Transverse colon (tissue), 4 donors: Measurements from ENCODE around the gene SIL1. TPM values are rescaled to one million over a fixed set of nuclear protein-coding genes. Genes with fewer than 3 reads are reported as not detected.

Experiments
- DNase-seq: peaks from one replicate; pipeline ENCODE4 v3.0.0-alpha.2; 2019
- H3K27ac ChIP-seq, 4 donors: fragments of 200-600 bp; sonication (generic); 2 replicates each; pipeline ENCODE4 v1.5.1; 2016 to 2018; ENCODE audit warnings: inconsistent platforms in 4 of 4
- H3K27me3 ChIP-seq: fragments of 200-600 bp; sonication (generic); 2 replicates; pipeline ENCODE4 v1.5.1; 2017; ENCODE audit warnings: inconsistent platforms
- H3K36me3 ChIP-seq, 4 donors: fragments of 200-600 bp; sonication (generic); 2 replicates each; pipeline ENCODE4 v1.5.1; 2017 to 2019; ENCODE audit warnings: inconsistent platforms in 4 of 4
- H3K4me1 ChIP-seq, 4 donors: fragments of 200-600 bp; sonication (generic); 2 replicates each; pipeline ENCODE4 v1.5.1; 2017 to 2020; ENCODE audit warnings: inconsistent platforms in 4 of 4
- H3K4me3 ChIP-seq, 4 donors: fragments of 200-600 bp; sonication (generic); 1 replicate in 1 of 4; 2 replicates in 3 of 4; pipeline versions ENCODE4 v1.5.1 to v1.6.1; 2017 to 2019; ENCODE audit warnings: inconsistent platforms in 4 of 4
- H3K9me3 ChIP-seq, 2 donors: fragments of 200-600 bp; sonication (generic); 2 replicates each; pipeline ENCODE4 v1.5.1; 2017 to 2019; ENCODE audit warnings: inconsistent platforms in 2 of 2
- CTCF ChIP-seq, 5 experiments: fragments of 200-600 bp in 3 of 5; fragments of 450-650 bp in 2 of 5; sonication (generic) in 3 of 5; IDR thresholded peaks; 1 replicate in 2 of 5; 2 replicates in 3 of 5; pipeline ENCODE4 v1.5.1; 2016 to 2017; ENCODE audit warnings: antibody characterized with exemption in 5 of 5, inconsistent platforms in 3 of 5, mild to moderate bottlenecking in 2 of 5, moderate library complexity in 1 of 5
- EP300 ChIP-seq: sonication (generic); formaldehyde crosslinking; IDR thresholded peaks from one replicate; pipeline ENCODE4 v1.6.1; 2017; ENCODE audit warnings: antibody characterized with exemption, low read depth
- POLR2A ChIP-seq: fragments of 450-650 bp; IDR thresholded peaks from one replicate; pipeline ENCODE4 v1.6.1; 2016; ENCODE audit warnings: antibody characterized with exemption, mild to moderate bottlenecking, moderate library complexity
- POLR2AphosphoS5 ChIP-seq, 3 donors: sonication (generic); formaldehyde crosslinking; IDR thresholded peaks; one replicate each; pipeline ENCODE4 v1.6.1; 2016; ENCODE audit warnings: antibody characterized with exemption in 3 of 3
- WGBS, 2 donors: methylation state at CpG; one replicate each; pipeline ENCODE4 v1.1.5; 2018; ENCODE audit warnings: low coverage in 1 of 2; 5-methylcytosine and 5-hydroxymethylcytosine counted together
- in situ Hi-C, 4 donors: fragments of 200-750 bp; cut with MboI; loops; one replicate each; pipeline versions ENCODE4 v1.15.0 to v1.15.1; 2017; ENCODE audit warnings: low sequenced_read_pairs in 3 of 4, low pct_ligation_motif_present in 1 of 4, low pct_unique_long_range_greater_than_20kb in 1 of 4
- intact Hi-C: fragments of 100-400 bp; cut with DNase I; formaldehyde crosslinking; loops from one replicate; pipeline ENCODE4 v1.15.1; 2023; ENCODE audit warnings: low total_unique reads
- total RNA-seq, 4 donors: library from RNA; depleted of rRNA; stranded (reverse); fragments of >200 nt; gene quantifications; one replicate each; pipeline ENCODE4 v1.1.0, GENCODE V29; 2016

The SIL1 gene
- total RNA-seq, 4 donors from 2014 or later: 11.1 to 38.1 (median 29.0) TPM

GRCh38 chr5:139148306-139148705, 49.9 kb downstream of the SIL1 start:
- DNase-seq: no peak
- no peaks in the 10 kb centered on the region for H3K27me3 ChIP-seq
- no peaks in the 10 kb centered on the region for H3K36me3 ChIP-seq
- H3K27ac ChIP-seq: peak overlapping the region in 2 of 4 donors; percentile 24 to 54
- no peak overlapping the region for H3K4me3 ChIP-seq
- H3K9me3 ChIP-seq: no peaks in the 10 kb centered on the region
- in situ Hi-C loops: no loop called here
- H3K4me1 ChIP-seq: peaks cover 4 to 39% (median 15%) of the 10 kb centered on the region in 4 donors
- intact Hi-C loops: no loop called here
- TF ChIP-seq POLR2AphosphoS5 (IDR thresholded peaks at IDR 0.05) (no peak), POLR2A (no peak), CTCF (IDR thresholded peaks at IDR 0.05) (no peak), EP300 (no peak)
- WGBS, 2 donors: 69% methylated on average over 2 of the region's 2 CpGs; no CpG with 5 or more reads in 1 of the 2 donors

- Histone ChIP-seq H3K4me3 (no peak overlapping the region), H3K9me3 (no peaks in the 10 kb centered on the region), H3K27me3 (no peaks in the 10 kb centered on the region), H3K27ac (peak overlapping the region; percentile 7 to 54 (median 28)), H3K4me1 (peaks cover 4 to 42% (median 16%) of the 10 kb centered on the region in 4 donors), H3K36me3 (no peaks in the 10 kb centered on the region)
- intact Hi-C loops: no loop called here
- TF ChIP-seq POLR2AphosphoS5 (IDR thresholded peaks at IDR 0.05) (no peak), EP300 (no peak), CTCF (IDR thresholded peaks at IDR 0.05) (no peak), POLR2A (no peak)
- in situ Hi-C loops: no loop called here
- peak; percentile 71 for DNase-seq
- WGBS, 2 donors: 17 to 43% methylated on average over 2 of the region's 2 CpGs
These were observed 50.6 kb downstream of the SIL1 start for GRCh38 chr5:139147483-139148087.

DNA sequence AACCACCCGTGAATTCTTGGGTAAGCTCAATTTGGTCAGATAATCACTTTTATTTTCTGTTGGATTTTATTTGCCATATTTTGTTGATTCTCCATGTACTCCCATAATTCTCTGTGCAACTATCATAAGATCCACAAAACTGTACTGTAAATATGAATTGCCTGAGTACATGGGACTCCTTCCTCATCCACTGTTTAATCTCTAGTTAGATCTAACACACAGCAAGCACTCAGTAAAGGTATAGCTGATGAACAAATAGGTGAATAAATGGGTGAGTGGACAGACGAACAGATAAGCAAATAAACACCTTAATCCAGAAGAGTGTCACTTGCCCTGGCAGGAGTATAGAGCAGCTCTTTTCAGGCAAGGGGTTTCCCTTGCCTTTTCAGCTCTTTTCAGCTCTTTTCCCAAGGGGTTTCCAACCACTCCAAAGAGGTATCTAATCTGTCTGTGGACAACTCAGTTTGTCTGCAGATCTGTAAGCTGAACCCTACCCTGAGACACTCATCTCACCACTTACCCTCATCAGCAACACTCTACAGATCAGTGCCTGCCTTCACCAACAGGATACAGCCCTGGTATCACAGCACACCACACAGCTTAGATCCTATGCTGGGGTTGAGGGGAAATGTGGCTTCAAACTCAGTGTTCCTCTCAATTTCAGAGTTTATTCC, 51.2 kb downstream of the SIL1 start:
- WGBS, 2 donors: 53 to 58% methylated on average over 1 to 2 of the region's 2 CpGs
- intact Hi-C loops: no loop called here
- in situ Hi-C loops: no loop called here
- no peaks in the 10 kb centered on the region for H3K27me3 ChIP-seq
- H3K4me3 ChIP-seq: no peak overlapping the region
- TF ChIP-seq POLR2A (no peak), CTCF (IDR thresholded peaks at IDR 0.05) (no peak), EP300 (no peak), POLR2AphosphoS5 (IDR thresholded peaks at IDR 0.05) (no peak)
- no peak for DNase-seq
- peak overlapping the region in 3 of 4 donors; percentile 7 to 54 (median 24) for H3K27ac ChIP-seq
- H3K36me3 ChIP-seq: no peaks in the 10 kb centered on the region
- peaks cover 6 to 49% (median 20%) of the 10 kb centered on the region in 4 donors for H3K4me1 ChIP-seq
- no peaks in the 10 kb centered on the region for H3K9me3 ChIP-seq

GRCh38 chr5:139141446-139142204, 56.5 kb downstream of the SIL1 start:
- 24 to 37% methylated on average over 2 to 3 of the region's 3 CpGs for WGBS, 2 donors
- H3K27ac ChIP-seq: peak overlapping the region; percentile 54 to 68 (median 62)
- in situ Hi-C loops: no loop called here

More at GRCh38 chr5:139141446-139142204, 56.5 kb downstream of the SIL1 start:
- DNase-seq: peak; percentile 59
- H3K36me3 ChIP-seq: no peaks in the 10 kb centered on the region
- H3K9me3 ChIP-seq: no peaks in the 10 kb centered on the region
- no peaks in the 10 kb centered on the region for H3K27me3 ChIP-seq
- H3K4me1 ChIP-seq: peaks cover 14 to 50% (median 21%) of the 10 kb centered on the region in 4 donors
- intact Hi-C loops: loop anchor here (5.0 kb wide), 1 partner anchor 564 kb away; the partner anchor contains the start of gene HSPA9
- TF ChIP-seq POLR2A (no peak), POLR2AphosphoS5 (IDR thresholded peaks at IDR 0.05) (peak in 2 of 3 donors; percentile 11 to 28)
- H3K4me3 ChIP-seq: no peak overlapping the region
